HG03575 (cell line): ENCODE measurements around the gene MTSS2.

Experiments used
- ATAC-seq: cut with Tn5 transposase; IDR thresholded peaks from one replicate; pipeline ENCODE4 v1.9.1; 2021; ENCODE audit not compliant: unreplicated experiment, insufficient number of reproducible peaks, low FRiP score; ENCODE audit errors: extremely low read depth

Gene MTSS2

GRCh38 chr16:70689970-70690891 lies 4.4 kb upstream of the MTSS2 start:
- no peak for ATAC-seq

GRCh38 chr16:70689035-70689969 lies 3.4 kb upstream of the MTSS2 start:
- no peak for ATAC-seq

DNA sequence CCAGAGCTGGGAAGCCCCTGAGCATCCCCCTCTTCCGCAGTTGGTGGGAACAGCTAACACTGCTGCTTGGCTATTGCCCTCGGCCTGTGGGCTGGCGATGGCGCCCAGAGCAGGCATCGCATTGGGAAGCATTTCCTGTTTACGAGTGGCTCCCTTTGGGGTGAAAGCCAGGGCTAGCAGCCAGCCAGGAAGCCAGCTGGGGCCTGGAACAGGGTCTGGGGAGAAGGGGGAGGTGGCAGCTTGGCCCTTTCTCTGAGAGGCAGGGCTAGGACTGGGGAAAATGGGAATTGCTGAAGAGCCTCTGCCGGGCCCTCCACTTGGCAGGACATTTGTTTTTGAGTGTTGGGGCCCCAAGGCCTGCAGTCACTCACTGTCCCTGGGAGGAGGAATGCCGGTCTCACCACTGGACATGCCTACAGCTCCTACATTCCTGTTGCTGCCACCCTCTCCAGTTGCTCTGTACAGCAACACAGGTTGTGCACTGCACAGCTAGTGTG lies 2.4 kb upstream of the MTSS2 start:
- ATAC-seq: no peak

- no peak for ATAC-seq
Measured at GRCh38 chr16:70687671-70688245, 1.9 kb upstream of the MTSS2 start.

- ATAC-seq: no peak
Measured at GRCh38 chr16:70687102-70687511, 1.3 kb upstream of the MTSS2 start.

- no peak for ATAC-seq
Measured at GRCh38 chr16:70686376-70687101, 686 bp upstream of the MTSS2 start.

DNA sequence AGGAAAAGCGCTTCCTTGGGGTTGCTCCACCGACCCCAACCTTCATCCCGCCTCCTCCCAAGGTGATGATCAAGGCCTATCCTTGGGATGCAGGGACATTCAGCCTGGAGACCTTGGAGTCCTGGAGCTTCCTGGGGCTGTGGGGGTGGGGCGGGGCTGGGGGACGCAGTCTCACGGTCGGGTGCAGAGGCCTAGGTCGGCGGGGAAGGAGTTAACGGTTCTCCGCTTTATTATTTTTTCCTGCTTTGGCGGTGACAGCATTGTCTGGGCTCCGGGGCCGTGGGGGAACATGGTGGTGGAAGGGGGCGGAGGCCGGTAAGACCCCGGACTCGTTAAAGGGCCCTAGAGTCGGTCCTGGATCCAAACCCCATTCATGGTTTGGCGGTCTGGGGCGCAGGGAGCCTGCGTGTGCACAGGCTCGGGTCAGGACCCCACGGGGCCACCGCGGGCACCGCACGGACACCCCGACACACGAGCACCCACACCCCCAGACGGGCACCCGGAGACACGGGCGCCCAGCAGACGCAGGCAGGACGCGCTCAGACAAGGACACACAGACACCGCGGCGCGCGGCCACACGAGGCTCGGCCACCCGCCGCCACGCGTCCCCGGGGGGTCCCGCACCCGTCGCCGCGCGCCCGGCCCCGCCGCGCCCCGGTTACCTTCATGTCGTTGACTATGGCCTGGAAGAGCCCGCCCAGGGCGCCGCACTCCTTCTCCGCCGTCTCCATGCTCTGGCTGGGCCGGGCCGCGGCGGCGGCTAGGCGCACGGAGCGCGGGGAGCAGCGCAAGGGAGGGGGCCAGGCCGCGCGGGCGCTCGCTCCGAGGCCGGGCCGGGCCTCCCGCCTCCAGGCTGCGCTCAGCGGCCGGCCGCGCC lies 554 bp downstream of the MTSS2 start:
- ATAC-seq: no peak

DNA sequence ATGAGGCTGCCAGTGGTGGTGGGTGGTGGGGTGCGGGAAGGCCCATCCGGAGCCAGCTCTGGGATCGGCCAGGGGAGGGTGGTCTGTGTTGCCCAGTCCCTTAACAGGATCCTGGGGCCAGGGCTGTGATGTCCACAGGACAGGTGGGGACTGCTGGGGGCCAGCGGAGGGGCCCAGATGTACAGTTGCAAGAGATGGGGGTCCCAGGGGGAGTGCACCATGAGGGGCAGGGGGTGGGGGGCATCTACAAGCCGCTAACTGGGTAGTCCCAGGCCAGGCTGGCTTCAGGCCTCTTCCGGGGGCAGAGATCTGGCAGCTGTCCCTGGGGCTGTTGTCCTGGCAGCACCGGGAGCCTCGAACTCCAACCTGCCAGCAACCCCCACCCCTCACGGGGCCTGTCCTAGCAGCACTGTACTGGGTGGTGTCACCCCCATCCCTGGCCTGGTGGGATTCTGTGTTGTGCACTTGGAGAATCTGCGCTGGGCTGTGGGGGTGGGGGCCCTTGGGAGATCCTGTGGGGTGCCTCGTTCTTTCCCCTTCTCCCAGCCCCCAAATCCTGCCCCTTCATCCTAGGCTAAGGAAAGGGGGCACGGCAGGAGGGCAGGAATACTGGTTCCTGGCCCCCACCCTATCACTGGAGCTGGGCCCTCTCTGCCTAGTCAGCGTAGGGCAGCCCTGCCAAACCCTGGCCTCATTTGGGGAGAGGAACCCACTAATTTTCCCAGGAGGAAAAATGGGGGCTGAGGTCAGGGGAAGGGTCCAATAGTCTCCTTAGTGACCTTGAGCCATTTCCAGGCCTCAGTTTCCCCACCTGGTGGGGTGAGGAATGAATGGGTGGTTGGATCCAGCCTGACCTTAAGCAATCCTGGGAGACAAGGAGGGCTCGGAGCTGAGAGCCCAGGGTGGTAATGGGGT lies 1.4 kb downstream of the MTSS2 start:
- ATAC-seq: no peak

DNA sequence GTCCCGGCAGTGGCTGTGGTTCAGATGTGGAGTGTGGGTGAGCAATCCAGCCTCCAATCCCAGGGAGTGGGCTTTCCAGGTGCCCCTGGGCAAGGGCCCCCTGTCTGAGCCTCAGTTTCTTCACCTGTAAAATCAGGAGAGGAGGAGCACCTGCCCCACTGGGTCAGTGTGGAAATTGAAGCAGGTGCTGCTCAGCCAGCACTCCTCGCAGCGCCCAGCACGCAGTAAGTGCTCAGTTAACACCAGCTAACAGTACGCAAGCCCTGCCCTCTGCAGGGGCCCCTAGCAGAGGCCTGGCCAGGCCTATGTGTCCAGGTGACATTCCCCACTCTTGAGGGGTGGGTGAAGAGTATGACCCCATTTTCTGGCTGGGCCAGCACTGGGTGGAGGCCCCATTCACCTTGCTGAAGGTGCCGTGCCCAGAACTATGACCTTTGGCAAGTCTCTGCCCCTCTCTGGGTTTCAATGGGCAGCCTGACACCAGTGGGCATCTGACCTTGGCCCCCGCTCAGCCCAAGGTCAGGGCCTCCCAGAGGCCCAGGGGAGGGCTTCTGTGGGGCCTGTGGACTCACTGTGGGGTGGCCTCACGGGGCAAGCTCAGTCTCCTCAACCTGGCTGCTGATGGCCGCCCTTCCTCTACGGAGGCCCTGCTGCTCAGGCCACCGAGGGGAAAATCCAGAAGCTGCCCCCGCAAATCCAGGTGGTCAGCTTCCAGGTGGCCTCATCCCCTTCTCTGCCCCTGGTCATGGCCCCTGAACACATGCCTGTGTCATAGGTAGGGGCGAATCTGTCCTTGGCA lies 2.5 kb downstream of the MTSS2 start:
- no peak for ATAC-seq

DNA sequence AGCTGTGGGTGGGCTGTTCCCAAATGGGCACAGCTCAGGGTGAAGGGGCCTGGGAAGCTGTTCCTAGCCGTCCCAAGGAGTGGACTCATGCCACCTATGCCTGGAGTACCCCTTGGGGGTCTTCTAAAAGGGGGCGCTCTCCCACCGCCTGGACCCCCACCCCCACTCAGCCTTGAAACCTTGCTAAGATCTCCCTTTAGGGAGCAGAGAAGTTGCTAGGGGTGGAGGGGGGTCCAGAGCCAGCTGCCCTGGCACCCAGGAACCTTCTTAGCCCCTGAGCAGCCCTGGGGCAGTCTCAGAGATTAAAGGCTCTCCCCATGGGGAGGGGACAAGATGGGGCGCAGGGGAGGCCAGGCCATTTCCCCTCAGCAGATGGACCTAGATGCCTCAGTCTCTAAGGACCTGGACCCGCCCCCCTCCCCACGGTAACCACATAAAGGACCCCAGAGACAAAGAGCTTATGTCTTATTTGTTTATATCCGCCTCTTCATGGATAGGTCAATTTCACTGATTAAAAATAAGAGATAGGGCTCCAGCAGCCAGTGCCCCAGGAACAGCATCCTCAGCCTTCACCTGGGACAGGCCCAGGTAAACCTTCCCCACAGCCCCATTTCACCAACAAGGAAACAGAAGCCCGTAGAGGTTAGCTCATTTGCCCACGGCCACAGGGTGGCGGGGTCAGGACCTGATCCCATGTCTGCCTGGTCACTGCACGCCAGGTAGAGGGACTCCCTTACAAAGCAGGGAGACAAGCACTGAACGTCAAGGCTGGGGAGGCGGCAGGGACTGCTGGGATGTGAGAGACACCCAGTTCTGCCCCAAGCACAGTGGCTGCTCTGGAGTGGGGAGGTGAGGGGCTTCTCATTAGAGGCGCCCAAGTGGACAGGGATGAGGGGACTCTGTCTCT lies 3.4 kb downstream of the MTSS2 start:
- no peak for ATAC-seq

DNA sequence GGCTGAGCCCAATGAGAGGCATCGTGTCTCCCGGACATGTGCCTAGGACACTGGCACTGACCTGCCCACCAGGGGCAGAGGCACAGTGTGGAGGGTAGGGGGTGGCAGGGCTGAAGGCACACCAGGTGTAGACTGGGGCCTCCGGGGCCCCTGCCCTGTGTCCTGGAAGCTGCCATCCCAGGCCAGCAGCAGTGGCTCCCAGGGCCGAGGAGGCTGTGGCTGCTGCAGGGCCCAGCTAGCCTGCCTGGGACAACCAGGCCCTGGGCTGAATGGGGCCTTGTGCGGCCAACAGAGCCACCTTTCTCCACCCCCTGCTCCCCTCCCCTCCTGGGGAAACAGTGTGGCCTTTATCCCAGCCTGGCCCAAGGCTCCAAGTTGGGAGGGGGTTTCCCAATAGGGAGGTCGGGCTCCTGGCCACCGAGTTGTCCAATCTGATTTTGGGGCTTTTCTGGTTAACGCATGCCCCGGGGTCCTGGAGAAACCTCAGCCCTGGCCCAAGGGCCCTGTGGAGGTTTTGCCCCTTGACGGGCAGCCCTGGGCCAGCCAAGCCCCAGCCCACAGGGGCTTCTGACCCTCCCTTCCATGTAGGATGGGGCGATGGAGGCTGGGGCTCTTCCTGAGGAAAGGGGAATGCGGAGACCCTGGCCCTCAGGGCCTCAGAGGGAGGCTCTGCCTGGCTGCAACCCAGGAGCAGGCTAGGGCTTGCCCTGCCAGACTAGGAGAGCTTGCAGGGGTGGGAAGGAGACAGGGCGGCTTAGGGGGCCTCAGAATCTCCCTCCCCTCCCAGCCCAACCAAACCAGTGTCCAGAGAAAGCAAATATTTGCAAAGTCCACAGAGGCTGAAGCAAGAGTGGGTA lies 4.2 kb downstream of the MTSS2 start:
- no peak for ATAC-seq

DNA sequence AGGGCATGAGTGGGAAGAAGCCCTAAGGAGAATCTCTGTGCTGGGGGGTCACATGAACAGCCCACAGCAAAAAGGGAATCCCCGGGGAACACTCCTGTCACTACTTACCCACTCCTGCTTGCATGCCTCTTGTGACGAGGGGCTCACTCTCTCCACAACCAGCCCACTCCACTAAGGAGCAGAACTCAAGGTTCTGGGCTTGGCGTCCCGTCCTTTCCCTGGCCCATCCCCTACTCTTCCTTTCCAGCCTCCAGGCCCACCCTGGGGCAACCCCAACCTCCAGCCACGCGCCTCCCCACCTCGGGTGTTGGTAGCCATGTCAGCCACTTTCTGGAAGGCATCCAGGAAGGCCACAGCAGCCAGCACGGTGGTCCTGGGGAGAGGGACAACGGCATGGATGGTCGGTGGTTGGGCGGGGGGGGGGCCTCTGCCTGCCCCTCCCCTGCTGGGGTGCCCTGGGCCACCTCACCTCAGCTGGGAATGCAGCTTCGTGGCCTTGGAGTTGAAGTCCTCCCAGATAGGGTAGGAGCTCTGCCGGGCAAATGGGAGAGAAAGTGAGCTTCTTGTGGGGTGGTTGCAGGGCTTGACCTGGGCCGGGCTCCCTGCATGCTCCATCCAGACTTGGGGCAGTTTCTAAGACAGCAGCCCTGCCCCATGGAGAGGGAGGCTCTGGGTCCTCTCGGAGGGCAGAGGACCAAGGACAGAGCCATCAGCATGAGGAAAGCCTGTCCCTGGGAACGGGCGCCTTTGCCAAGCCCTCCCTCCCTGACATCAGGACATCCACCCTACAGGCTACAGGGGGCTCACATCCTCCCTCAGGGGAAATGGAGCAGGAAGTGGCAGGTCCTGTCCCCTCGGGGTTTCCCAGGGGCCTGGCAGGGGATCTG lies 5.1 kb downstream of the MTSS2 start:
- no peak for ATAC-seq

DNA sequence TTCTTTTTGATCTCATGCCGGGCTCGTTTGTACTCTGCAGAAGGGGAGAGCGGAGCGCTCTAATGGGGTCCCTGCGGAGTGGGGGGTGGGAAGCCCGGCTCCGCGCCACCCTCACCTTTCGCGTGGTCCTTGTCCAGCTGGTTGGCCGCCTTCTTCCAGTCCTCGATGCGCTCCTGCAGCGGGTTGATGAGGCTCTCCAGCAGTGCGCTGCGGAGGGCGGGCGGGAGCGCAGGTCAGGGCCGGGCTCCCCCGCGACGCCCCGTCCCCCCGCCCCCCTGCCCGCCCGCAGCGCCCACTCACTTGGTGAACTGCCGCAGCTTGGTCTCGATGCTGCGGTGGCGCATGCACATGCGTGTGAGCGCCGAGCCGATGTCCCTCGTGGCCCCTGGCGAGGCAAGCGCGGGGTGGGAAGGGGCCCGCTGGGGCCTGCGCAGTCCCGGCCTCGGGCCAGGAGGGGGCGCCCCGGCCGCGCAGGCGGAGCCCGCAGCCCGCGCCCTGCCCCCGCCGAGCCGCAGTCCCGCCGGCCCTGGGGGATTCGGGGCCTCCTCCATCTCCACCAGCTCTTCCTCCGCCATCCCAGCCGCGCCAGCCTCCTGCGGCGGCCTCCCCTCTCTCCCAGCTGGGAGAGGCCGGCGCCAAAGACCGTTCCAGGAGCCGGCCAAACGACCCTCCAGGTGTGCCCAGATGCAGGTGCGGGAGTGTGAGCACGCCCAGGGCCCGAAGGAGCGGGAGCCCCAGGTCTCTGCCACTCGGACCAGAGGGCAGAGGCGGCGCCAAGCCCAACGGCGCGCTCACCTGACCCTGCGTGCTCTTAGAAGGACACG lies 6.0 kb downstream of the MTSS2 start:
- no peak for ATAC-seq
